GM19099 (cell line): Measurements from ENCODE around the gene DYNC1I2.

Source experiments
- POLR2A ChIP-seq: IDR thresholded peaks from 3 replicates; pipeline ENCODE4 v1.6.1; 2011; ENCODE audit warnings: low read depth; ENCODE audit not compliant: insufficient read length; ENCODE audit errors: extremely low read depth

DYNC1I2 gene

GRCh38 chr2:171703574-171704347, 16.5 kb downstream of the DYNC1I2 start:
- TF ChIP-seq POLR2A, result no peak

- TF ChIP-seq POLR2A, result no peak
Measured at GRCh38 chr2:171706152-171706803, 19.0 kb downstream of the DYNC1I2 start.

- no peak for TF ChIP-seq POLR2A
Measured at GRCh38 chr2:171707752-171708151, 20.5 kb downstream of the DYNC1I2 start.

GRCh38 chr2:171709011-171709685, 21.9 kb downstream of the DYNC1I2 start:
- no peak for TF ChIP-seq POLR2A

GRCh38 chr2:171711351-171711750, 24.1 kb downstream of the DYNC1I2 start:
- TF ChIP-seq POLR2A, result no peak

GRCh38 chr2:171712051-171712450, 24.8 kb downstream of the DYNC1I2 start:
- no peak for TF ChIP-seq POLR2A

GRCh38 chr2:171718720-171719119, 31.5 kb downstream of the DYNC1I2 start:
- TF ChIP-seq POLR2A, result no peak

- TF ChIP-seq POLR2A, result no peak
Measured at GRCh38 chr2:171719660-171720059, 32.4 kb downstream of the DYNC1I2 start.

GRCh38 chr2:171723716-171724683, 36.7 kb downstream of the DYNC1I2 start:
- no peak for TF ChIP-seq POLR2A

- no peak for TF ChIP-seq POLR2A
Measured at GRCh38 chr2:171726847-171727450, 39.7 kb downstream of the DYNC1I2 start.

- no peak for TF ChIP-seq POLR2A
Measured at GRCh38 chr2:171728989-171729951, 42.0 kb downstream of the DYNC1I2 start.

- TF ChIP-seq POLR2A, result no peak
Measured at GRCh38 chr2:171729952-171730317, 42.7 kb downstream of the DYNC1I2 start.

- no peak for TF ChIP-seq POLR2A
Measured at GRCh38 chr2:171735991-171736710, 48.9 kb downstream of the DYNC1I2 start.
